Measurements from ENCODE around the gene MTRFR.

DNA sequence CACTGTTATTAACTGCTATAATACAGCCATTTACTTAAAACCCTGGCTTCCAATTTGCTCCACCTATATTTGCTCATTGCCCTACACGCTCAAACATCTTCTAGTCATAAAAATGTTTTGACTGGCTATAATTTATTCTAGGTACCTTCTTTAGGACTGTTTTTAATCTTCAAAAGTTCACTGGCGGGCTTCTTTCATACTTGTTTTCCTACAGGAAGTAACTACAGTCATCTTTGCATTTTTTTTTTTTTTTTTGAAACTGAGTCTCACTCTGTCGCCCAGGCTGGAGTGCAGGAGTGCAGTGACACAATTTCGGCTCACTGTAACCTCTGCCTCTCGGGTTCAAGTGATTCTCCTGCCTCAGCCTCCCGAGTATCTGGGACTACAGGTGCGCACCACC lies 32.8 kb upstream of the MTRFR start:
- TF ChIP-seq CTCF (IDR thresholded peaks at IDR 0.05; ENCODE audit: insufficient read depth, low read length): no peak
- TF ChIP-seq REST (IDR thresholded peaks at IDR 0.05; ENCODE audit: insufficient replicate concordance, low read depth): no peak
- no peak for TF ChIP-seq POLR2AphosphoS5 (IDR thresholded peaks at IDR 0.05; ENCODE audit: low read depth)
- TF ChIP-seq GABPA (IDR thresholded peaks at IDR 0.05; ENCODE audit: low read depth): no peak
- no peak for TF ChIP-seq SPI1 (IDR thresholded peaks at IDR 0.05; ENCODE audit: borderline replicate concordance, low read depth)
